Smooth muscle cell (in vitro differentiated cells): ENCODE results near the gene LCN9. TPM values are rescaled to one million over a fixed set of nuclear protein-coding genes. Genes with fewer than 3 reads are reported as not detected.

Source experiments
- DNase-seq: peaks from one replicate; lab custom pipeline; 2025; ENCODE audit not compliant: unreplicated experiment; lab: John Stamatoyannopoulos, UW
- H2AFZ ChIP-seq: fragments of 200-600 bp; sonication (generic); 2 replicates; pipeline ENCODE4 v1.6.0; 2016; ENCODE audit warnings: antibody characterized with exemption, low read depth, mild to moderate bottlenecking
- H3F3A ChIP-seq: fragments of 200-600 bp; sonication (generic); 2 replicates; pipeline ENCODE4 v1.6.0; 2017; ENCODE audit warnings: antibody characterized with exemption, low read depth
- H3K27ac ChIP-seq: fragments of 200-600 bp; sonication (generic); 2 replicates; pipeline ENCODE4 v1.5.1; 2016; ENCODE audit warnings: low read depth, mild to moderate bottlenecking
- H3K27me3 ChIP-seq: fragments of 200-600 bp; sonication (generic); 2 replicates; pipeline ENCODE4 v1.6.1; 2016; ENCODE audit warnings: low read depth, mild to moderate bottlenecking
- H3K36me3 ChIP-seq: fragments of 200-600 bp; sonication (generic); 2 replicates; pipeline ENCODE4 v1.5.1; 2016; ENCODE audit warnings: low read depth
- H3K4me1 ChIP-seq: fragments of 200-600 bp; sonication (generic); 2 replicates; pipeline ENCODE4 v1.5.1; 2016; ENCODE audit warnings: low read depth
- H3K4me2 ChIP-seq: fragments of 200-600 bp; sonication (generic); 2 replicates; pipeline ENCODE4 v1.6.0; 2016; ENCODE audit warnings: mild to moderate bottlenecking
- H3K4me3 ChIP-seq: fragments of 200-600 bp; sonication (generic); 2 replicates; pipeline ENCODE4 v1.5.1; 2016; ENCODE audit warnings: mild to moderate bottlenecking
- H3K79me2 ChIP-seq: fragments of 200-600 bp; sonication (generic); 2 replicates; pipeline ENCODE4 v1.6.0; 2016; ENCODE audit warnings: low read depth, mild to moderate bottlenecking
- H3K9ac ChIP-seq: fragments of 200-600 bp; sonication (generic); 2 replicates; pipeline ENCODE4 v1.6.0; 2016; ENCODE audit warnings: low read depth
- H3K9me3 ChIP-seq: fragments of 200-600 bp; sonication (generic); replicated peaks from 2 replicates; pipeline ENCODE4 v1.5.1; 2016; ENCODE audit warnings: low read depth
- H4K20me1 ChIP-seq: fragments of 200-600 bp; sonication (generic); 2 replicates; pipeline ENCODE4 v1.6.0; 2016; ENCODE audit warnings: low read depth
- WGBS: methylation state at CpG from one replicate; pipeline ENCODE4 v1.1.7; 2016; ENCODE audit warnings: low lambda C conversion rate; 5-methylcytosine and 5-hydroxymethylcytosine counted together
- polyA plus RNA-seq: library from polyadenylated mRNA; unstranded; fragments of >200 nt; fragmentation: Nextera tagmentation; extraction: Ambion mirVana; gene quantifications from 2 replicates; pipeline ENCODE4 v1.2.1, GENCODE V29; 2016
- total RNA-seq: library from RNA; depleted of rRNA; stranded (reverse); fragments of >200 nt; gene quantifications from 2 replicates; pipeline ENCODE4 v1.2.3, GENCODE V29; 2014
- TF ChIP-seq, protein P1 (sequence below): fragments of 200-600 bp; sonication (generic); IDR thresholded peaks from 2 replicates; pipeline ENCODE4 v1.5.1; 2017; ENCODE audit warnings: borderline replicate concordance, mild to moderate bottlenecking, antibody characterized with exemption; ENCODE audit not compliant: insufficient read depth, poor library complexity, severe bottlenecking

LCN9 gene
- total and polyA plus RNA-seq, 2 experiments from 2014 or later, result 20.8 to 22.0 TPM

DNA sequence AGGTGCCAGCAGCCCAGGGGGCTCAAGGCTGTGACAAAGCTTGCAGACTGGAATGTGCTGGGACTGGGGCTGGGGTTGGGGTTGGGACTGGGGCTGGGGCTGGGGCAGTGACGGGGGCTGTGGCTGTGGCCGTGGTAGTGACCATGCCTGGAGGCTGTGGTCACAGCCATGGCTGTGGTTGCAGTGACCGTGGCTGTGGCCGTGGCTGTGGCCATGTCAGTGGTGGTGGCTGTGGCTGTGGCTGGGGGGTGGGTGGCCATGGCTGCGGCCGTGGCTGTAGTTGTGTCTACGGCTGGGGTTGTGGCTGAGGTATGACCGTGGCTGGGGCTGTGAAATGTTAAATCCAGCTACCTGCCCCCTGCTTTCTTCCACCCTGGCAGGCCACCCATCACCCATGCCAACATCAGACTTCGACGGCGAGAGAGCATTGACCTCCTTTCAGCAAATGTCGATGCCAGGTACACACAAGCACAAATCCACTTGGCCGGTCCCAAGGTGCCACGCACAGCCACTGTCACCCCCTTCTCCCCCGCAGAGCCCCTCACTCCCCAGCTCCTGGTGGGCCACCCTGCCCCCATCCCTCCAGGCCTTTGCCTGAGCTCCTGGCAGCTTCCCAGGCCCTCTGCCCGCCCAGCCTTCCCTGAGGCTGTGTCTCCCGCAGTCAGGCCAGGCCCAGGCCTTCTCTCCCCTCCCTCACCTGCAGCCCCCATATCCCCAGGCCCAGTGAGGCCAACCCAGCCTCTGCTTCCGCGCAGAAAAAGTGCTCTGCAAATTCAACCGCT is 15.3 kb downstream of the LCN9 start:
- no peaks in the 10 kb centered on the region for H3F3A ChIP-seq
- H3K4me1 ChIP-seq, result no peaks in the 10 kb centered on the region
- H3K36me3 ChIP-seq, result no peaks in the 10 kb centered on the region
- H3K9ac ChIP-seq, result no peak overlapping the region
- no peak overlapping the region for H2AFZ ChIP-seq
- H3K9me3 ChIP-seq, result no peaks in the 10 kb centered on the region
- no peaks in the 10 kb centered on the region for H4K20me1 ChIP-seq
- no peak overlapping the region for H3K27ac ChIP-seq
- H3K27me3 ChIP-seq, result no peaks in the 10 kb centered on the region
- TF ChIP-seq, protein P1, sequence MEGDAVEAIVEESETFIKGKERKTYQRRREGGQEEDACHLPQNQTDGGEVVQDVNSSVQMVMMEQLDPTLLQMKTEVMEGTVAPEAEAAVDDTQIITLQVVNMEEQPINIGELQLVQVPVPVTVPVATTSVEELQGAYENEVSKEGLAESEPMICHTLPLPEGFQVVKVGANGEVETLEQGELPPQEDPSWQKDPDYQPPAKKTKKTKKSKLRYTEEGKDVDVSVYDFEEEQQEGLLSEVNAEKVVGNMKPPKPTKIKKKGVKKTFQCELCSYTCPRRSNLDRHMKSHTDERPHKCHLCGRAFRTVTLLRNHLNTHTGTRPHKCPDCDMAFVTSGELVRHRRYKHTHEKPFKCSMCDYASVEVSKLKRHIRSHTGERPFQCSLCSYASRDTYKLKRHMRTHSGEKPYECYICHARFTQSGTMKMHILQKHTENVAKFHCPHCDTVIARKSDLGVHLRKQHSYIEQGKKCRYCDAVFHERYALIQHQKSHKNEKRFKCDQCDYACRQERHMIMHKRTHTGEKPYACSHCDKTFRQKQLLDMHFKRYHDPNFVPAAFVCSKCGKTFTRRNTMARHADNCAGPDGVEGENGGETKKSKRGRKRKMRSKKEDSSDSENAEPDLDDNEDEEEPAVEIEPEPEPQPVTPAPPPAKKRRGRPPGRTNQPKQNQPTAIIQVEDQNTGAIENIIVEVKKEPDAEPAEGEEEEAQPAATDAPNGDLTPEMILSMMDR, result no peak
- H3K79me2 ChIP-seq, result no peaks in the 10 kb centered on the region
- H3K4me3 ChIP-seq, result no peak overlapping the region
- 93% methylated on average over 9 of the region's 20 CpGs for WGBS
- H3K4me2 ChIP-seq, result no peak overlapping the region
- no peak for DNase-seq

GRCh38 chr9:135680056-135680455 is 16.9 kb downstream of the LCN9 start:
- Histone ChIP-seq H3K79me2 (no peaks in the 10 kb centered on the region), H3K4me1 (no peaks in the 10 kb centered on the region), H3K9me3 (no peaks in the 10 kb centered on the region), H3F3A (no peaks in the 10 kb centered on the region), H3K27me3 (no peaks in the 10 kb centered on the region), H3K36me3 (no peaks in the 10 kb centered on the region), H3K4me3 (no peak overlapping the region), H3K4me2 (no peak overlapping the region), H3K27ac (no peak overlapping the region), H2AFZ (no peak overlapping the region), H4K20me1 (no peaks in the 10 kb centered on the region), H3K9ac (no peak overlapping the region)
- 85% methylated on average over 16 of the region's 16 CpGs for WGBS
- TF ChIP-seq, protein P1, result no peak
- DNase-seq, result no peak

- no peak overlapping the region for H3K4me3 ChIP-seq
- DNase-seq, result no peak
- H3K4me2 ChIP-seq, result no peak overlapping the region
- no peak overlapping the region for H2AFZ ChIP-seq
- H3K36me3 ChIP-seq, result no peaks in the 10 kb centered on the region
- H3K79me2 ChIP-seq, result no peaks in the 10 kb centered on the region
- H3K9ac ChIP-seq, result no peak overlapping the region
- no peaks in the 10 kb centered on the region for H3F3A ChIP-seq
- 96% methylated on average over 5 of the region's 5 CpGs for WGBS
- no peaks in the 10 kb centered on the region for H4K20me1 ChIP-seq
- no peak overlapping the region for H3K27ac ChIP-seq
- no peaks in the 10 kb centered on the region for H3K9me3 ChIP-seq
- TF ChIP-seq, protein P1, result no peak
- H3K27me3 ChIP-seq, result no peaks in the 10 kb centered on the region
- H3K4me1 ChIP-seq, result no peaks in the 10 kb centered on the region
These were observed 18.1 kb downstream of the LCN9 start for GRCh38 chr9:135681161-135681560.

GRCh38 chr9:135683401-135684034 is 20.4 kb downstream of the LCN9 start:
- Histone ChIP-seq H4K20me1 (no peaks in the 10 kb centered on the region), H3K27me3 (no peaks in the 10 kb centered on the region), H3K4me1 (no peaks in the 10 kb centered on the region), H3K4me2 (no peak overlapping the region), H3K9me3 (no peaks in the 10 kb centered on the region), H3K27ac (no peak overlapping the region), H3K79me2 (no peaks in the 10 kb centered on the region), H3F3A (no peaks in the 10 kb centered on the region), H3K4me3 (no peak overlapping the region), H3K9ac (no peak overlapping the region), H2AFZ (no peak overlapping the region), H3K36me3 (no peaks in the 10 kb centered on the region)
- TF ChIP-seq, protein P1, result no peak
- no peak for DNase-seq
- WGBS, result 85% methylated on average over 8 of the region's 15 CpGs
